A549 treated with CORT108297 at 1 μM for 4 hours (cell line): ENCODE data around the gene MED29. TPM values are rescaled to one million over a fixed set of nuclear protein-coding genes. Genes with fewer than 3 reads are reported as not detected.

Source experiments
- total RNA-seq: library from RNA; stranded (reverse); fragments of 200-300 nt; extraction: Qiagen RNA extraction; gene quantifications from 5 replicates; pipeline ENCODE4 v1.2.3, GENCODE V29; 2022

Gene MED29, protein sequence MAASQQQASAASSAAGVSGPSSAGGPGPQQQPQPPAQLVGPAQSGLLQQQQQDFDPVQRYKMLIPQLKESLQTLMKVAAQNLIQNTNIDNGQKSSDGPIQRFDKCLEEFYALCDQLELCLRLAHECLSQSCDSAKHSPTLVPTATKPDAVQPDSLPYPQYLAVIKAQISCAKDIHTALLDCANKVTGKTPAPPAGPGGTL
- total RNA-seq: 61.9 to 70.6 TPM (median 65.2 TPM) in 5 replicates

DNA sequence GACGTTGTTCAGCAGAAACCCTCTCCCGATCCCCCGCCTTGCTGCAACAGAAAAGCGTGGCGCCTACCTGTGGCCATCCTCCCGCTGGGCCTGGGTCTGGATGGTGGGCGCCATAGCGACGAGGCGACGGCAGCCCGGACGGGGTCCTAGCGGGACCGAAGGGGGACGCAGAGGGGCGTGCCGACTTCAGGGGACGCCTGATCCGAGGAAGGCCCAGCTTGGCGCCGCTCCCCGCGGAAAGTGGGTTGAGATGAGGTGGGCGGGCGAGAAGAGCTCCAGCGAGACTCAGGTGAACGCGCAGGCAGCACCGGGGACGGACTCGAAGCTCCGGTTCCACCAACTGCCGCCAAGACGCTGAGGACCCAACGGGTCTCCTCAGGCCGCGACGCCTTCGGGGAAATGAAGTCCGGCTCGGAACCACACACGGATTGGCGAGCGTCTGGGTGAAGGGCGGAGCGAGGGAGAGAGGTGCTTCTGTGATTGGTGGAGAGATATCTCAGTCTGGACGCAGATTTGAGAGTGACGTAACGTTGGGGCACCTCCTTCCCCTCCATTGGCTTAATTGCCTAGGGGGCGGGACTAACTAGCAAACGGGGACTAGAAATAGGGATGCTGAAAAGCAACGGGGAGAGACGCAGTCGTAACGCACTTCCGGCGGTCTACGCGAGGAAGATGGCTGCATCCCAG lies at the start of gene MED29, which contains the start of gene PAF1:
MED29 (plus strand) TSS at position 628 of the 687 bp plus-strand sequence; CDS start at position 673, 45 bp downstream.
PAF1 (minus strand) TSS at position 356 of the 687 bp plus-strand sequence; CDS start at position 114, 242 bp downstream.

DNA sequence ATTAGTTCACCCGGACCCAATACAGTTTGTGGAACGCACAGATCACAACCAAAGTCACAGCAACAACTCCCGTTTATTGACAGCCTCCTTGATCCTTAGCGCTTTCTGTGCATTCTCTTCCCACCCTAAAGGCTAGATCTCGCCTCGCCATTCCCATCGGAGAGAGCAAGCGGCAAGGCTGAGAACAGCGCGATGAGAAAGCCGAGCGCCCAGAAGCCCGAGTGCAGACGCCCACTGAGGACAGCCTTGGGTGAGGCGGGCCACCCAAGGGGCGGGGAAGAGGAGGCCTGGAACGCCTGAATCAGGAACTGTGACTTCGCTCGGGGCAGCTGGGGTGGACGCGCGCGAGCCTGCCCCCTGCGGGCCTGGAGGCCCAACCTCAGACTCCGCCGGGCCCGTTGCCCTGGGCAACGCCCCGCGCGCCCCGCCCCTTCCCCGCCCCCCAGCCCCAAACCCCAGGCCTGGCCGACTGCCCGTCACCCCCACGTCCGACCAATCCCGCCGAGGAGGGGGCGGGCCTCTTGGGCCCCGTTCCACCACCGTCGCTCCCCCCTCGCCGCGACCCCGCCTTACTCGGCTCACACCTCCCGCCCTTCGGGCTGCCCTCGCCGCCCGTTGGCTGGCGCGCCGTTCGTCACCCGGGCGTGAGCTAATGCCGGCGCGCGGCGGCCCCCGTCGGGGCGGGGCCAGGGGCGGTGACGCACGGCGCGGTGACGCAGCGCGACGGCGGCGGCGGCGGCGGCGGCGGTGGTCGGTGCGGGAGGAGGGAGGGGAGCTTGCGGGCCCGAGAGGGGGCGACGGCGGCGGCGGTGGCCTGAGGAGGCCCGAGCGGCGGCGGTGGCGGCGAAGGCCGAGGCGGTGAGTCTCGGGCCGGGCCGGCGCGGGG lies 49.2 kb upstream of the MED29 start, which contains the start of gene SAMD4B:
SAMD4B (plus strand) TSS at position 703 of the 886 bp plus-strand sequence. CDS start 14,473 bp downstream, outside the sequence.

DNA sequence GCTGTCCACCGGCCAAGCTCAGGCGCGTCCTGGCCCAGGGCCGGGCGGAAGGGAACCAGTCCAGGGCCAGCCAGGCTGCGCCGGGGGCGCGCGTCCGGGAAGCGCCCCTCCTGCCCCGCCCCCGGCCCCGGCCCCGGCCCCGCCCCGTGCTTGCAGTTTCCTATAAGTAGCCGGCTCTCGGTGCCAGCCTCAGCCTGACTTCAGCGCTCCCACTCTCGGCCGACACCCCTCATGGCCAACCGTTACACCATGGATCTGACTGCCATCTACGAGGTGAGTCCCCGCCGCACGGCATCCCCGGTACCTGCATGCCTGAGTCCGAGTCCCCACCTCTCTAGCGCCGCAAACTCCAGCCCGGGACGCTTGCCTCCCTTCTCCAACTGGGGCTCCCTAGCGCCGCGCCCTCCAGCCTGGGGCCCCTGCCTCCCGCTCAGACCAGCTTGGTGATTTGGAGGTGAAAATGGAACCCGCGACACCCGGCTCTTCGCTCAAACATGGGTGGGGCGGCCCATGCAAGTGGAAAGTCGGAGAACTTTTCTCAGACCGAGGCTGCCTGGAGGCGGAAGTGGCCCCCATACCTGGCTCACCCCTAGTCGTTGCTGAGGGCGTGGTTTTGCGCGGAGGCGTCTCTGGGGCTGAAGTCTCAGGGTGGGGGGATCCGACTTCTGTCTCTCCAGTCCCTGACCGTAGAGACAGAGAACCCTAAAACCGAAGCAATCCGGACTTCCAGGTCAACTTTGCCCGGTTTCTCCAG lies 15.7 kb downstream of the MED29 start, which contains the start of gene ZFP36:
ZFP36 (plus strand) TSS at position 192 of the 754 bp plus-strand sequence; CDS start at position 250, 58 bp downstream.

DNA sequence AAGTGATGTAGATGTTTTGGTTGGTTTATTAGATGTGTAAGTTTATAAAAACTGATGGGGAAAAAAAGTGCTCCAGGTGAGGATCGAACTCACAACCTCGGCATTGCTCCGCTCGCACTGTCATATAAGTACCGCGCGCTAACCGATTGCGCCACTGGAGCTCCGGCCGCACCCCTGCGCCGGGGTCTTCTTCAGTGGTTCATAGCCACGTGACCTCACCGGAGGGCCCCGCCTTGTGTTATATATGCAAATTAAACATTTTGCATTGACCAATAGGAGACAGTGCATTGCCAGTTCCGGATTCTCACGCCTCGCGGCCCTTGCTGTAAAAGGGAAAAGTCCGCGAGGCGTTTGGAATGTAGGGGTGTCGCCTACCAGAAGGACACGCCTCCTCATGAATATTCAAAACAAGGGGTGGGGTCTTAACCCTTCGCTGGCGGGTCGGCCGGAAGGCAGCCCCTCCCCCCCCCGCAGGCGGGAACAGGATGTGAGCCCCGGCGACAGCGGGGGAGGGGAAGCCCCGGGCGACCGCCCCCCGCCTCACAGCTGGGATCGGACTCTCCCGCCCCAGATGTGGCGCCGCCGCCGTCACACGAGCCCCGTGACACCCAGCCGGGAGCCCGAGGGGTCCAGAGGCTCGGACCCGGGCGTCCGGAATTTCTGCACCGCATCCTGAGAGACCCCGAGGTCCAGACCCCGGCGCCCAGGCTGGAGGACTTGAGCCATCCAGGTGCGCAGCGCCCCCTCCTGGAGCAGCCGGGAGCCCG lies 21.1 kb downstream of the MED29 start, which contains the start of gene PLEKHG2:
PLEKHG2 (plus strand) TSS at position 570 of the 767 bp plus-strand sequence. CDS start 1,418 bp downstream, outside the sequence.

DNA sequence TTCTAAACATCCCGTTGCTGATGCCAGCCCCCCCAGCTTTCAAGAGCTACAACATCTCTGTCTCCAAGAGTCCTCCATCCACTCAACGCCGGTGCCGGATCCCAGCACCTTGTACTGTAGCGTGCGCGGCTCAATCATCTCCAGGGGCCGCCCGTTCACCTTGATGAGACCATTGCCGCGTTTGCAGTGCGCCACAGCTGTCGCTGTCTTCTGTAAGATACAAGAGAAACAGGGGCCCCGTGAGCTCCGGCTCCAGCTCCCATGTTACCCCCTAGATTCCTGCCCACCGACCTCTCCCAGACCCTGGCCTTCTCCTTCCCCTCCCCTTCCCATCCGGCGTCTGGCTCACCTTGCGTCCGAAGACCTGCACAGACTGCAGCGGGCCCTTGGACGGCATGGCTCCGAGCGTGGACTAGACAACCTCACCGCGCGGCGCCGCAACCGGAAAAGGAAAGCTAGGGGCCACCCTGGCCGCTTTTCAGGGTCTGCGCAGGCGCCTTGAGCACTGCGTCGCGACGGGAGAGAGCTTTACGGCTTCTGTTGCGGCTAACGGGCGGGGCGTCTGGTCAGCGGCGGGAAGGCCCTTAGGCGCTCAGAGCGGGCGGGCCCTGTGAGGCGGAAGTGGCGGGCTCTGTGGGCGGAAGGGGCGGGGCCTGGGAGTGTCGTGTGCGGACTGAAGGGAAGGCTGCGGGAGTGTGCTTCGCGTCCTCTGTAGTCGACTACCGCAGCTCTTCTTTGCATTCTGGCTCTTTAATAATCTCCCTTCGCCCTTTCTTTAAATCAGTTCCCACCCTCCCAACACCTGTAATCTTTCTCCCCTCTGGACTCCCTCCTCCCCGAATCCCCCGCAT lies 44.5 kb downstream of the MED29 start, which contains the start of gene RPS16:
RPS16 (minus strand) TSS at position 451 of the 851 bp plus-strand sequence; CDS start at position 397, 54 bp downstream.

DNA sequence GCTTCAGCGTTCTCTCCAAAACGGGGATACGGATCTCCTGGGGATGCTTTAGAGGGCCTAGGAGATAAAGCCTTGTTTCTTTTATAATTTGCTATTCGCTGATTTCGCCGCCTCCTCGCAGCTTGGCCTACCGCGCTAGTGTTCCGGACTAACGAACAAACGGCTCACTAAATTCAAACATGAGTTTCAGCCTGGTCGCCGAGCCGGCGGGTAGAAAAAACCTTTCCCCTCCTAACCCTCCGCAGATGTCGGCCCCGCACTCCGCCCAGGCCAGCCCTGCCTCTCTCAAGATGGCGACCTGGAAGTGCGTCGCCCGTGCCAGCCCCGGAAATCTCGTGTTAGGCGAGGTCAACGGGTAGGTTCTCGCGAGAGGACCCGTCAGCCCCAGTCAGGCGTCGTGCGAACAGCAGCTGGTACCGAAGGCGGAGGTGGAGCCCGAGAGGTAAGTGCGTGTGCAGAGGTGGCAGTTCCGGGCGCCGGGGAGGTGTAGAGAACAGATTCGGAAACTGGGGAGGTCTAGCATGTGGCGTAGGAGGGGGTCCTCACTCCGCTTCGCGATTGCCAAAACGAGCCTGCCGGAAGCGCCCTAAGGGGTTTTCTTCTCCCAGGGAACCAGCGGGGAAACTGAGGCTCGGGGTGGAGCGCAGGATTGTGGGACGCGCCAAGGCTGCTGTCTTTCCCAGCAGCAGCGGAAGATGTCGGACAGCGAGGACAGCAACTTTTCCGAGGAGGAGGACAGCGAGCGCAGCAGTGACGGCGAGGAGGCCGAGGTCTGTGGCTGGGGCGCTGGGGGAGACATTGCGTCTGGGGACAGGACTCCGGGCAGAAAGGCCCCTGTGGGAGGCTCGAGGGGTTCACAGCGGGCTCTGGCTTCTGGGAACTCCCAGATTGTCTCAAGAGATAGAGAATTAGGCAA lies 54.3 kb downstream of the MED29 start, which contains the start of gene SUPT5H:
SUPT5H (plus strand) TSS at position 387 of the 916 bp plus-strand sequence; CDS start at position 696, 309 bp downstream.

Other genes starting within 250 kb of the MED29 start
- gene NCCRP1, start 194.4 kb upstream of the MED29 start, total RNA-seq: 1.1 to 2.1 TPM (median 1.7 TPM) in 5 replicates
- gene SYCN, start 187.1 kb upstream of the MED29 start, total RNA-seq: not detected in 5 replicates
- not detected in 5 replicates for gene IFNL3, start 146.4 kb upstream of the MED29 start, total RNA-seq
- gene IFNL4, start 142.5 kb upstream of the MED29 start, total RNA-seq: not detected in 5 replicates
- 0.12 TPM in 1 of 5 replicates, not detected in the others for gene IFNL2, start 123.0 kb upstream of the MED29 start, total RNA-seq
- gene IFNL1, start 95.0 kb upstream of the MED29 start, total RNA-seq: 0.15 to 0.42 TPM (median 0.32 TPM) in 4 of 5 replicates, not detected in the other
- gene LRFN1, start 70.5 kb upstream of the MED29 start, total RNA-seq: 7.9 to 13.4 TPM (median 12.3 TPM) in 5 replicates
- 0.21 to 0.48 TPM (median 0.39 TPM) in 4 of 5 replicates, not detected in the other for gene GMFG, start 55.3 kb upstream of the MED29 start, total RNA-seq
- gene SAMD4B, start 49.0 kb upstream of the MED29 start, total RNA-seq: 121 to 183 TPM (median 177 TPM) in 5 replicates
- 69.8 to 73.4 TPM (median 72.4 TPM) in 5 replicates for gene PAF1, start 272 bp upstream of the MED29 start, total RNA-seq
- 65.6 to 124 TPM (median 101 TPM) in 5 replicates for gene ZFP36, start 15.5 kb downstream of the MED29 start, total RNA-seq
- gene PLEKHG2, start 21.3 kb downstream of the MED29 start, total RNA-seq: 44.3 to 72.0 TPM (median 62.7 TPM) in 5 replicates
- 6,027 to 7,937 TPM (median 7,455 TPM) in 5 replicates for gene RPS16, start 44.6 kb downstream of the MED29 start, total RNA-seq
- gene SUPT5H, start 54.2 kb downstream of the MED29 start, total RNA-seq: 176 to 203 TPM (median 194 TPM) in 5 replicates
- gene TIMM50, start 89.5 kb downstream of the MED29 start, total RNA-seq: 165 to 230 TPM (median 217 TPM) in 5 replicates
- 6.8 to 11.9 TPM (median 11.2 TPM) in 5 replicates for gene DLL3, start 107.6 kb downstream of the MED29 start, total RNA-seq
- not detected in 5 replicates for gene SELENOV, start 123.8 kb downstream of the MED29 start, total RNA-seq
- gene EID2B, start 141.5 kb downstream of the MED29 start, total RNA-seq: 8.4 to 10.2 TPM (median 8.7 TPM) in 5 replicates
- 33.7 to 46.9 TPM (median 42.4 TPM) in 5 replicates for gene EID2, start 148.8 kb downstream of the MED29 start, total RNA-seq
- gene LGALS13, start 211.1 kb downstream of the MED29 start, total RNA-seq: not detected in 5 replicates